Inferior parietal cortex (tissue), 1 donor: ENCODE results near the gene EIF5AL1.
"Not testable (repeated sequence)": the region's sequence is repeated elsewhere in the genome, so short reads cannot be mapped to it uniquely, and the experiment has no call there.

Experiments used
- DNase-seq: peaks from one replicate; pipeline ENCODE4 v3.0.0-alpha.2; 2016; ENCODE audit errors: extremely low spot score

Gene EIF5AL1

DNA sequence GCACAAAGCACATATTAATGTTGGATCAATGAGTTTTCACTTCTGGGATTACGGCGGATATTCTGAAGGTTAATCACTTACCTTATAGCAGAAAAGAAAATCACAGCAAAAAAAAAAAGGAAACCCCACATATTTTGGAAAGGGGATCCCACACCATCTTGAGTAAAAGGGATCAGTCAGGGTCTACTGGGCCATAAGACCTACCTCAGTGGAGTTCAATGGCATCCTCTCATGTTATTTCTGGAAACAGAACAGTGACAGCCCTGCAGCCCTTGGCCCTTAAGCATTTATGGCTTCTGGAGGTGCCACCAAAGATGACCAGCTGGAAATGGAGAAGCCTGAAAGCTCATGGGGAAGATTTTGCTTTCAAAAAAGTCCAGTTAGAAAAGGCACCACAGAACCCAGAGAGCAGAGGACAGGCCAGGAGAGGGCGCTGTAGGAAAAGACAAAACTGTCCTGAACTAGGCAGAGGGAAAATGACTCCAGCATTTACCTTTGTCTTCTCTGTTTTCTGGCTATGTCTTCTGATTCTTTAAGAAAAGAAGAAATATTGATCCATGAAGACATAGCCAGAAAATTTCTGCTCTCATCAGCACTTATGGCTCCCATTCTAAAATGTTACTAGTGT, 2.9 kb upstream of the EIF5AL1 start:
- not testable (repeated sequence) for DNase-seq

DNA sequence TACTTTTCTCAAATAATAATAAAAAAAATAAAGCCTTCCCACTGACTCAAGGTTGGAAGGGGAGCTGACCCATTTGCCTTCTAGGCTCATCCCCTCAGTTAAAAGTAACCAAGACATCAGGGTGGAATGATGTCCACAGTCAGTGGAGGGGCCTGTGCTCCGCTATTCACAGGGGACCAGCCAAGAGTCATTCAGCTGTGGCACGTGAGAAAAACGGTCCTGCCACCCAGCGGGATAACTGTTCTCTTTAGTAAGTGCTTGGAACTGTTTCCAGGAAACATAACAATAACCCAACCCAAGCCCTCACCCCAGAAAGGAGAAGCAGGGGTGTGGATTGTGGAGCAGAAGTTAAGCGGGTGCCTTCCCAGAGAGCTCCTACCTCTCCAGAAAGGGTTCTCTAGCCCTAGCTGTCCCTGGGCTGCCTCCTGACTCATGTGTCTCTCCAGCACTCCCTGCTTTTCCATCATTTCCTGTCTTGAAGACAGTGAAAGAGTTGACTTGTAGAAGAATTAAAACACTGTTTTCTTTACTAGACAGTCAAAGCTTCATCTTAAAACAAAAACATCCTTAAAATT, 2.3 kb upstream of the EIF5AL1 start:
- not testable (repeated sequence) for DNase-seq

DNA sequence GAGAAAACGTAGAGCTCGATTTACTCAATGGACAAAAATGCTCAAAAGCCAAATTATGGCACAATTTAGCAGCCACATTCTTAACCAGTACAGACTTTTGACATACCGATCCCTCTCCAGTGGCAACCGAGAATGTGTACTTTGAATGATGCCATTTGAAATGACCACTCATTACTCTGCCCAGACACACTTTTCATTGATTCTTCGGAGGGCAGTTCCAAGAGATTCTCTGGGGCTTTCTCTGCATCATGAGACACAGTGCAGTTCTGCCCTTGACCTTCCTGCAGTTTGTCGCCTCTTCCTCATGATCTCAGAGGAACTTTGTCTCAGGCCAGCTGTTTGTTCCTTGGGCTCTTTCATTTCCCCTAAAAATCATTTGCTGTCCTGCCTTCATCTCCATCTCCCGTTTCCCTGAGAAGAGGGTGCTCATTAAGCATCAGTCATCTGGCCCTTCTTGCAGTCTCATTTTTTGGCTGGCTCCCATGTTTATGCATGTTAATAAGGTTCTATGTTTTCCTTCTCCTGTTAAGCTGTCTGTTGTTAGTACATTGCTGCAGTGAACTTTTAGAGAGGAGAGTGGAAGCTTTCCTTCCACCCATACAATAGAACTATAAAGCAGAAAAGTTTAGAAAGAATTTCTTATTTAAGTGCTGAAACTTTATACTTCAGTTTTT, 4.3 kb downstream of the EIF5AL1 start:
- not testable (repeated sequence) for DNase-seq

DNA sequence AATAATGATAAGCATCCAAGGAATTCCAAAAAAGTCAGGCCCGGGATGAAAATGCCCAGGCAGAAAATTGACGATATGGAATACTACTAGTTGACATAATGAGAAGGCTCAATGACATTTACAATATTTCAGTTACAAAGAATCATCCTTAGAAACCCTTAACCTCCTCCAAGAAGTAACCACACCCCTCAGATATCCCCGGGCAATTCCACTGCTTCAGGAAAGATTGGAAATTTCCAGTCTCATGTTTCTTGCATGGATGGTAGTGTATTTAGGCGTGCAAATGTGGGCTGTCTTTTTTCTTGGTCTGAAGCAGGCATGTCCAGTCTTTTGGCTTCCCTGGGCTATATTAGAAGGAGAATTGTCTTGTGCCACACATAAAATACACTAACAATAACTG, 5.2 kb downstream of the EIF5AL1 start:
- DNase-seq, result not testable (repeated sequence)

DNA sequence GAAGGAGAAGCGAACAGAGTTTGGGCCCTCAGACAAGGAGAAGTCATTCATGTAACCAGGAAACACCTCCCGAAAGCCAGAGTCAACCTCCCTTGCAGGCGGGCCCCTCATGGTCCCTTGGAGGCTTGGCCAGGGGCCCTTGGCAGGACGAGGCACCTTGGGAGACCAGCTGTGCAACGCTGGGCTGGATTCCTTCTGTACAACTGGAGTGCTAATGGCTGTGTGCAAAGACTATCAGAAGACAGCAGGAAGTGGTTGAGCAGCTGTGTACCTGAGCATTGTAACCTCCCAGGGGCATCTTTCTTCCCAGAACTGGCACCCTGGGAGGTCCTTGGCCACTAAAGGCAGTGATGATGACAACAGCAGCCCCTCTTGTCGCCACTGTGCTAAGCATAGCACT, 9.4 kb downstream of the EIF5AL1 start:
- not testable (repeated sequence) for DNase-seq

DNA sequence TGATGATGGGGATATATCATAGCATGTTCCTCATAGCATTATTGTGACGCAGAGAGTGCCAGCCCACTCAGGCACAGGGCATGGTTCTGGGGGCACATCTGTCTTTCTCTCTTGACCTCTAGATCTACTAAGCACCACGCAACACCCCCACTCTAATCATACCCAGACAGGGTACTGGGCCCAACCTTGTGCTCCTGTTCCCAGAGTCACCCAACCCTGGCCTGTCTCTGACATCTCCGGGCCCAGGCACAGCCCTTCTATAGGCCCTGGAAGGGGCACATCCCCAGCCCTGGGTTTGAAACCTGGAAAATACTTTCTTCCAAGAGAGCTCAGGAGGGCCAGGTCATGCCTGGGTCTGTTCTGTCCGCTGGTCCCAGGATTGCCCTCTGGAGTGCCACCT, 10.1 kb downstream of the EIF5AL1 start:
- not testable (repeated sequence) for DNase-seq

DNA sequence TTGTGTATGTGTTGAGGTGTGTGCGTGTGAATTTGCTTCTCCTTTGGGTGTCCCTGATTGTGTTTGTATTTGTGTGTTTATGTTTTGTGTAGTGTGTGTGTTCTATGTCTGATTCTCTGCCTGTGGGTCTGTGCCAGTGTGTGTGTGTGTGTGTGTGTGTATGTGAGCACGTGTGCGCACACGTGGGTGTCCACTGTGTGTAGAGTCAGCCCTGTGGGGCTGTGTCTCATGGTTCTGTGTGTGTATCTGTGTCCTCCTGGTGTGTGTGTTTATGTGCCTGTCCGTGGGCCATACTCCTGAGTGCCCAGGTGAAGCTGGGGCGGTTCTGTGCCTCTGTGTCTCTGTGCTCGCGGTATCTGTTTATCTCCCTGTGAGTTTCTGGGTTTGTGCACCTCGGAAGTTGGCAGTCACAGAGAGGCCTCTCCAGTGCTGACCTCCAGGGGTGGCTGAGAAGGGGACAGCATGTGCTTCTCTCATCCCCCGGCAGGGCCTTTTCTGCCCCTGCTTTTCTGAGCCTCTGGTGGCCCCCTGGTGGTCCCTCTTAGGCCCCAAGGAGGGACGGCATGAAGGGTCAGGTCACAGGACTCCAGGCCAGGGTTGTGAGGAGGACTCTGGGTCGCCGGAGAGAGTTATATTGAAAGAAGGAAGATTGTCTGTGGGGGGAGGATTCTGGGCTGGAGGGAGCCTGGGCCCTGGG, 11.0 kb downstream of the EIF5AL1 start:
- not testable (repeated sequence) for DNase-seq

DNA sequence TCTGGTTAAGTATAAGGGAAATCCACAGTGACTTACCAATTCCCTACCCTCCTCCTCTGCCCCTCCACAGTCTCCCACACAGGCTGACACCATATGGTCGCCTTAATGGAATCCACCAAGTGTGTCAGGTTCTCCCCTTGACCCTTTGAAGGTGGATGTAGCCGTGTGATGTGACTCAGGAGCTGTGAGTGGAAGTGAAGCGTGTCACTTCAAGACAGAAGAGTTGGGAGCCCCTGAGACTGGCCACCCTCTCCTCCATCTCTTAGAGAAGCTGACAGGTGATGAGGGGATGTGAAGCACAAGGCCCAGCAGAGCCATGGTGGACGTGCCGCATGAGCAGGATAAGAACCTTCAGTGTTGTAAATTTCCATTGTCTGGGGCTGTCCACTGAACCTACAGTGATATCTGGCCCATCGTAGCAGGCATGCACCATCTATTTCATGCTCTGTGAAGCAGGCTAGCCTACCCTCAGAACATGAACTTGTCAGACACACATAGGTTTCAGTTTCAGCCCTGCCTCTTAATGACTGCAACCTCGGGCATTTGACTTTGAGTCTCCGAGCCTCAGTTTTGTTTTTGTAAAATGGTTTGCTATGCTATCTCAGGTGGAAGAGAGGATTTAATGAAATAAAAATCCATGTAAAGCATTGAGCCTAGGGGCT, 12.8 kb downstream of the EIF5AL1 start:
- DNase-seq, result not testable (repeated sequence)

DNA sequence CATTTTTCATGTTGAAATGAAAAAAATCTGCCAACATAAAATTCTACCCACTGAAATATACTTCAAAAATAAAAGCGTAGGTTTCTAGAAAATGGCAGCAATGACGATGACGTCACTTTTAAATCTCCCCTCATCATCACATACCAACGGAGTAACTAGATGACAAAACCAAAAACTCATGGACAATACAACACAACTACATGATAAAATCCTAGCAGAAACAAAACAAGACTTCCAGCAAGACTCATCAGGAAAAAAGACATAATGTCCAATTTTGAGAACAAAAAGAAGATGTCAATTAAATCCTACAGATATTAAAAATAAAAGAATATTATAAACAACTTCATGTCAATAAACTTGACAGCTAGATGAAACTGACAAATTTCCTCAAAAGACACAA, 15.9 kb downstream of the EIF5AL1 start:
- not testable (repeated sequence) for DNase-seq

DNA sequence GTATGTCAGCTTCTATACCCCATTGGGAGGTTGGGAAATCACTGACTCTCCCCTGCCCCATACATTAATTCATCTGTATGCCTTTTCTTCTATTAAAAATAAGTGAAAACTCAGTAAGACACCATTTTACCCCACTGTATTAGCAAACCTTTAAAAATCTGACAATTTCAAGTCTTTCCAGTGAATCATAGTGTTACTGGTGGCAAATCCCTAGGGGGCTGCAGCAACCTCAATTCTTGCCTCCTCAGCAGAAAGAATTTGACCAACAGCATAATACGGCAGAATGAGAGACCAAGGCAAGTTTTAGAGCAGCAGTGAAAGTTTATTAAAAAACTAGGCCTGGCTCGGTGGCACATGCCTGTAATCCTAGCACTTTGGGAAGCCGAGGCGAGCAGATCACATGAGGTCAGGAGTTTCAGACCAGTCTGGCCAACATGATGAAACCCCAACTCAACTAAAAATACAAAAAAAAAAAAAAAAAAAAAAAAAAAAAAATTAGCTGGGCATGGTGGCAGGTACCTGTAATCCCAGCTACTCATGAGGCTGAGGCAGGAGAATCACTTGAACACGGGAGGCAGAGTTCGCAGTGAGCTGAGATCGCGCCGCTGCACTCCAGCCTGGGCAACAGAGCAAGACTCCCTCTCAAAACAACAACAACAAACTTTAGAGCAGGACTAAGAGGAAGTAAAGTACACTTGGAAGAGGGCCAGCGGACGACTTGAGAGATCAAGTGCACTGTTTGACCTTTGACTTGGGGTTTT, 21.0 kb downstream of the EIF5AL1 start:
- not testable (repeated sequence) for DNase-seq

DNA sequence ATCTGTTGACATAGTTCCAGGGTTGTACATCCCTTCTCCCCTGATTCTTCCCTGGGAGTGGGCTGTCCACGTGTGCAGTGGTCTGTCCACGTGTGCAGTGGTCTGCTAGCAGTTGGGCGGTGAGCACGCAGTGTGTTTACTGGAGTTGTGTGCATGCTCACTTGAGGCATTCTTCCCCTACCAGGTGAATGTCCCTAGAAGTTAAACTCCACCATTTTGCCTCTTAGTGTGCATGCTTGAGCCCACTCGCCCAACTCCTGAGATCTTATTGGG, 21.5 kb downstream of the EIF5AL1 start:
- not testable (repeated sequence) for DNase-seq

DNA sequence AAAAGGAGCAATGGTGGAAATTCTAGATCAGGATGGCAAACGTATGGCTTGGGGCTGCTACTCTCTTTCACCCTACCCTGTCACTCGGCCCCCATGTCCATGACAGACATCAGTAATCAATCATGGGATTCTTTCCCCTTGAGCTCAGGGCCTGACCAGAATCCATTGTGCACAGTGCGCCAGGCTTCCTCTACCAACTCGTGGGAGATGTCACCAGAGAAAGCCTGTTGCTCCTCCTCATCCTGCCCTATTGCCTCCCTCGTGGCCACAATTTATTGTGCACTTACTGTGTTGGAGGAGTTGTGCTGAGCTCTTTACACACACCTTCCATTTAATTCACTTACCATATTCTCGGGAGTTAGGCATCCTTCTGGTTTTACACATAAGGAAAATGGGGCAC, 26.0 kb downstream of the EIF5AL1 start:
- DNase-seq, result not testable (repeated sequence)

DNA sequence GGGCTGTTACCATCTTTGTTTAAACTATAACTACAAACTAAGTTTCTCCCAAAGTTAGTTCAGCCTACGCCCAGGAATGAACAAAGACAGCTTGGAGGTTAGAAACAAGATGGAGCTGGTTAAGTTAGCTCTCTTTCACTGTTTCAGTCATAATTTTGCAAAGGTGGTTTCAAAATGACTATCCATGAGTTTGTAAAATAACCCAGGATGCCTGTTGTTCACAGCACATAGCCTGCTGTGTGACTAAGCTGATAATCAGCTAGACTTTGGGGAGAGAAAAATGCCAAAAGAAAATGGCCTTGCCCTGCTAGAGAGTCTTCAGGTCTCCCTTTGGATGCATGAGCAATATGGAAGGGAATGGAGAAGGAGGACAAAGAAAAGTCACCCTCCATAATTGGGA, 28.6 kb downstream of the EIF5AL1 start:
- not testable (repeated sequence) for DNase-seq

DNA sequence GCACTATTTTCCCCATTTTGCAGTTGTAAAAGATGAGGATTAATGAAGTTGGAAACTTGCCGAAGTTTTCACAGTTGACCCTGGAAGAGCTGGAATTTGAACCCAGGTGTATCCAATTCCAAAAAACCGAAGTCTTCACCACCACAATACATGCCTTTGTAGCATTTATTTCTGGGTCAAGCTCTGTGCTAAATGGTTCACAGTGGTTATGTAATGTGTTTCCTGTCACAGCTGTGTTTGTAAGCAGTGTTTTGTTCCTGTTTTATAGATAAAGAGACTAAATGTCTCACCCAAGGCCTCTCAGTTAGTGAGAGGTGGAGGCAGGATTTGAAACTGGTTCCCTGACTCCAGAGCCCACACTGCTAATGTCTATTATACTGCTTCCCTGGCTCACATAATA, 30.3 kb downstream of the EIF5AL1 start:
- DNase-seq, result no peak

DNA sequence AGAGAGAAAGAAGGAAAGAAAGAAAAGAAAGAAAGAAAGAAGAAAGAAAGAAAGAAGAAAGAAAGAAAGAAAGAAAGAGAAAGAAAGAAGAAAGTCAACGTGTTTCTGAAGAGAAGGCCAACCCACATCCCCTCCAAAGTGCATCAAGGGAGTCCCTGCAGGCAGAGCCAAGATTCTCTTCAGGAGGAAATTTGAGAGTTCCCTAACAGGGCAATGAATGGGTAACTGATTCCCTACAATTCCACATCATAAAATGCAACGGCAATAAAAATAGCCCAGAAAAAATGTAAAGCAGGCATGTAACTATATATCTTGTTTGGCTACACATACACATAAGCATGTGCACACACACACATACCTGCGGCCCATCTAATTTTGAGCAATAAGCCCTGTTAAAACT, 32.1 kb downstream of the EIF5AL1 start:
- DNase-seq, result not testable (repeated sequence)

DNA sequence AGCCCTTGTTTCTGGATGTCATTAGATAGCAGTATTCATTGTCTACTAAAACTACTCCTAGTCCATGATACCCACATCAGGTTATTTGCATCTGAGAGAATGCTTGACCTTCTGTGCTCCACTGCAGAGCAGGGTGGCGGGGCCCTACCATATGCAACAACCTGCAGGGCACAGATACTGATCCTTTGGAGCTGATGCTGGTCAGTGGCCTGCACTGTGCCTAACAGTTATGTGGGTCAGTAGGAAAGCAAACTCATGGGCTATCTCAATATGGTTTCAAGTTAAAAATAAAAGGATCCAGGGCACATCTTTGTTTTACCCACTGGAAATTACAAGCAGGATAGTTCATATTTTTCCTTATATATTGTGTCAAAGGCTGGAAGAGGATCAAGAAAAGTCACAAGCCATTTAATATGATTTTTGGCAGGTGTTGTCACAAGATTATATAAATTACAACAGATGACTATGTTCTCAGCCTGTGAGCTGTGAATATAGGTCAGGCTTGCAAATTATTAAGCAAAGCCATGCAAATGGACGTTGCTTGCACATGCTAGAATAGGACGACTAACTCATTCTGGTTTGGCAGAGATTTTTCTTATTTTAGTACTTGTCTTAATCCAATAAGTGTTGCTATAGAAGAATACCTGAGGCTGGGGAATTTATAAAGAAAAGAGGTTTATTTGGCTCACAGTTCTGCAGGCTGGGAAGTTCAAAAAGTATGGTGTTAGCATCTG, 32.8 kb downstream of the EIF5AL1 start:
- DNase-seq, result not testable (repeated sequence)

DNA sequence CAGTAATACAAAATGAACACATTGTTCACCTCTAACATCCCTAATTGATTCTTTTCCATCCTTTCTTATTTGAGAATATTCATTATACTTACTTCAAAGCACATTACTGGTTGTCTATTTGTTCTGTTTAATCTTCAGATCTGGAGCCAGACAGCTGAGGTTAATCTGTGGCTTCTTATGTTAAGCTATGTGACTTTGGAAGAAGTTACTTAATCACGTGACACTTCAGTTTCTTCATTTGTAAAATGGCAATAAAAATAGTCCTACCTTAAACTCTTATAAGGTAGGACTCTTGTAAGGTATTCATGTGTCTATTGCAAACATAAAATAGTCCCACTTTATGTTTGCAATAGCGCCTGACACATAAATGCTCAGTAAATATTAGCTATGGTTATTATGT, 34.8 kb downstream of the EIF5AL1 start:
- DNase-seq, result not testable (repeated sequence)

DNA sequence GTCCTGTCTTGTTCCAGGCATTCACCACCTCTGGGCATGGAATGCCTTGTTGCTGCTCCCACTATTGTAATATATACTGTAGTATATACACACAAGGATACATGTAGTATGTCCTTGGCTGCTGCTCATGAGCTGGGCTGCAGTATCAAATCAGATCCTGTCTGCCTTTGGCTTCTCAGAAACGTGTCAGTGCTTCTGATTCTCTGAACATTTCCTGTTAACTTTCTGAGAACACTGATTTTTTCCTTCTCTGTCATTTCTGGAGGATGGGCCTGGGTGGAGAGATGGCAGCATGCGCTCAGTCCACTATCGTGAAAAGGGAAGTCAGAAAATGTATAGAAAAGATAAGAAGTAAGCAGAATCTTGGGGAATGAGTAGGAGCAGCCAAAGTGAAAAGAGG, 35.6 kb downstream of the EIF5AL1 start:
- DNase-seq, result no peak

DNA sequence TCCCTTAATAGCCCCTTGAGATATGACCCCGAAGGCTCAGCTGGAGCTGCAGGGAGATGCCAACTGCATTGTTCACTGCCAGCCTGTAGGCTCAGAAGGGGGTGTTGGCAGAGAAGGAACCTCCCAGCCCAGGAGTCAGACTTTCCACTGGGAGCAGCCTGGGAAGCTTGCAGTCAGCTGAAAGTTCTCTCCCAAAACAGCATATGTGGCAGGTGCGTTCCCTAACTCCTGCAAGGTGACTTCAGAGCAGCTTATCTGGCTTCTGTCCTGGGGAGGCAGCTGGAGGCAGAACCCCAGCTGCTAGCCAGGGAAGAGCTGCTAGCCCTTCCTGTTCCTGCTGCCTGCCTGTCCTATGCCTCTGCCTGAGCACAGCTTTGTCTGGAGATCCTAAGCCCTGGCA, 39.8 kb downstream of the EIF5AL1 start:
- DNase-seq, result no peak

DNA sequence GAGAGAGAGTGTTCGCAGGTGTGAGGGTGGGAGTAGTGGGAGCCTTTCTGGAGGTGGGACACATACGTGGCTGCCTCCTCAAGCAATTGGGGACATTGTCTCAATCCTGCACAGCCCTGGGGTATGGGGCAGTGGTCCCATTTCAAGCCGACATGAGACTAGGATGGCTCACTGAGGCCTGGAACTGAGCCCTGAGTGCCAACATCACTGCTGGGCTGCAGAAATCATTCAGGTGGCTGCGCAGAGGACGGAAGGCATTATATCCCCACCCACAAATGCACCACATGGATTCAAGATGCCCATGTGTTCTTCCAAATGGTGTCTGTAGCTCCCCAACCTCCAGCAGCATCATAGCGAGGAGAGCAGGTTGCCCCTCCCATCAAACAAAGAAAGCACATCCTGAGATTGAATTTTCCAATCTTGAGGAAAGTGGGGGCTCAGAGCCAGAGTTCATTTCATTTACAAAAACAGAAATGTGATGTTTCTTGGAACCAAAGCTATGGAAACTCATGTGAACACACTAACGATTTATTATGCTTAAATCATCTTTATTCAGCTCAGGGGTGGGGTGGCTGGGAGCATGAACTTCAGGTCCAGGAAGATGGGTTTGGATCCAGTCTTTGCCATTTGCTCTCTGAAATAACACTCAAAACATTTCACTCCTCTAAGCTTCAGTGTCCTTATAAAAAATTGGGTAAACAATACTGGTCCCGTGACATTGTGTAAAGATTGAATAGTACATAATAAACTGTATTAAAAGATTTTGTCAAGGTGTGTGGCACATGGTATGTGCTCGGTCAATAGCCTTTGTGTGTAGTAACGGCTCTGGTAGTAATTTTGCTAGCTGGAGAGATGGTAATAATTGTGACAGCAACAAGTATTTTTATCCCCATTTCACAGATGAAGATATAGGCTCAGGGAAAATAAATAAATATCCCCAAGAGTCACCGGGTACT, 43.3 kb downstream of the EIF5AL1 start:
- DNase-seq, result no peak
